ENCODE data around the gene ZNF525.

DNA sequence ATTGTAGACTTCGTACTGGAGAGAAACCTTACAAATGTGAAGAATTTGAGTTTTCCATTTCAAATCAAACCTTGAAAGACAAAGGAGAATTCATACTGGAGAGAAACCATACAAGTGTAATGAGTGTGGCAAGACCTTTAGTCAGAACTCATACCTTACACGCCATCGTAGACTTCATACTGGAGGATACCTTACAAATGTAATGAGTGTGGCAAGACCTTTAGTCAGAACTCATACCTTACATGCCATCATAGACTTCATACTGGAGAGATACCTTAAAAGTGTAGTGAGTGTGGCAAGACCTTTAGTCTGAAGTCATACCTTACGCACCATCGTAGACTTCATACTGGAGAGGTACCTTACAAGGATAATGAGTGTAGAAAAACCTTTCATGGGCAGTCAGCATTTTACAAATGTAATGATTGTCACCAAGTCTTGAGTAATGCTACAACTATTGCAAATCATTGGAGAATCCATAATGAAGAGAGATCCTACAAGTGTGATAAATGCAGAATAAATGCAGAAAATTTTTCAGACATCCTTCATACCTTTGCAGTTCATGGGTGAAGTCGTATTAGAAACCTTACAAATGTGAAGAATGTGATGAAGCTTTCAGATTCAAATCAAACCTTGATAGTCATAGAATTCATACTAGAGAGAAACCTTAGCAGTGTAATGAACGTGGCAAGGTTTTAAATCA, 44.1 kb downstream of the ZNF525 start:
- TF ChIP-seq CTCF (IDR thresholded peaks at IDR 0.05) (no peak), POLR2A (IDR thresholded peaks at IDR 0.05) (no peak)

All from lower leg skin (tissue), 3 donors.